Hepatocyte (in vitro differentiated cells): Measurements from ENCODE around the gene DHRS3. TPM values are rescaled to one million over a fixed set of nuclear protein-coding genes. Genes with fewer than 3 reads are reported as not detected.

ENCODE experiments used
- DNase-seq: peaks from one replicate; pipeline ENCODE4 v3.0.0-alpha.2; 2016; ENCODE audit warnings: low spot score
- H2AFZ ChIP-seq: fragments of 200-600 bp; sonication (generic); 2 replicates; pipeline ENCODE4 v1.6.0; 2016; ENCODE audit warnings: antibody characterized with exemption, mild to moderate bottlenecking
- H3K27ac ChIP-seq: fragments of 200-600 bp; sonication (generic); 2 replicates; pipeline ENCODE4 v1.5.1; 2016; ENCODE audit warnings: mild to moderate bottlenecking
- H3K27me3 ChIP-seq: fragments of 200-600 bp; sonication (generic); 2 replicates; pipeline ENCODE4 v1.6.1; 2016
- H3K36me3 ChIP-seq: fragments of 200-600 bp; sonication (generic); replicated peaks from 2 replicates; pipeline ENCODE4 v1.5.1; 2016; ENCODE audit warnings: low read depth; ENCODE audit not compliant: insufficient read depth
- H3K4me1 ChIP-seq: fragments of 200-600 bp; sonication (generic); 2 replicates; pipeline ENCODE4 v1.5.1; 2016; ENCODE audit warnings: mild to moderate bottlenecking, moderate library complexity; ENCODE audit not compliant: insufficient read depth
- H3K4me2 ChIP-seq: fragments of 200-600 bp; sonication (generic); 2 replicates; pipeline ENCODE4 v1.6.0; 2016
- H3K4me3 ChIP-seq: fragments of 200-600 bp; sonication (generic); 2 replicates; pipeline ENCODE4 v1.5.1; 2016; ENCODE audit warnings: mild to moderate bottlenecking
- H3K79me2 ChIP-seq: fragments of 200-600 bp; sonication (generic); 2 replicates; pipeline ENCODE4 v1.6.0; 2017; ENCODE audit warnings: mild to moderate bottlenecking
- H3K9me2 ChIP-seq: fragments of 200-600 bp; sonication (generic); replicated peaks from 2 replicates; pipeline ENCODE4 v1.6.0; 2017; ENCODE audit warnings: mild to moderate bottlenecking; ENCODE audit not compliant: insufficient read depth
- H3K9me3 ChIP-seq: fragments of 200-600 bp; sonication (generic); 2 replicates; pipeline ENCODE4 v1.5.1; 2016; ENCODE audit warnings: low read depth, mild to moderate bottlenecking
- H4K20me1 ChIP-seq: fragments of 200-600 bp; sonication (generic); 2 replicates; pipeline ENCODE4 v1.6.0; 2016; ENCODE audit warnings: mild to moderate bottlenecking; ENCODE audit not compliant: insufficient read depth, poor library complexity, severe bottlenecking
- EZH2 ChIP-seq: fragments of 200-600 bp; sonication (generic); IDR thresholded peaks from 2 replicates; pipeline ENCODE4 v1.6.1; 2016; ENCODE audit warnings: antibody characterized with exemption, mild to moderate bottlenecking, borderline replicate concordance
- EZH2phosphoT487 ChIP-seq: fragments of 200-600 bp; sonication (generic); IDR thresholded peaks from one replicate; pipeline ENCODE4 v1.6.1; 2018; ENCODE audit warnings: antibody characterized with exemption, mild to moderate bottlenecking, low read depth, moderate library complexity; ENCODE audit not compliant: unreplicated experiment, severe bottlenecking
- WGBS: methylation state at CpG from one replicate; pipeline ENCODE4 v1.1.6; 2016; ENCODE audit warnings: low lambda C conversion rate; ENCODE audit errors: missing lambda C conversion rate; 5-methylcytosine and 5-hydroxymethylcytosine counted together
- polyA plus RNA-seq: library from polyadenylated mRNA; unstranded; fragments of >200 nt; fragmentation: Nextera tagmentation; extraction: Ambion mirVana; gene quantifications from 2 replicates; pipeline ENCODE4 v1.2.1, GENCODE V29; 2016
- total RNA-seq: library from RNA; depleted of rRNA; stranded (reverse); fragments of >200 nt; gene quantifications from 2 replicates; pipeline ENCODE4 v1.2.3, GENCODE V29; 2014
- TF ChIP-seq, protein P1 (sequence below): fragments of 200-600 bp; sonication (generic); IDR thresholded peaks from 2 replicates; pipeline ENCODE4 v1.5.1; 2016; ENCODE audit warnings: antibody characterized with exemption, mild to moderate bottlenecking; ENCODE audit not compliant: poor library complexity

The DHRS3 gene
- total and polyA plus RNA-seq, 2 experiments from 2014 or later: 75.9 to 103 TPM

GRCh38 chr1:12554521-12555305 is 63.3 kb downstream of the DHRS3 start:
- H3K36me3 ChIP-seq: no peaks in the 10 kb centered on the region
- H3K9me3 ChIP-seq: no peaks in the 10 kb centered on the region
- TF ChIP-seq, protein P1, sequence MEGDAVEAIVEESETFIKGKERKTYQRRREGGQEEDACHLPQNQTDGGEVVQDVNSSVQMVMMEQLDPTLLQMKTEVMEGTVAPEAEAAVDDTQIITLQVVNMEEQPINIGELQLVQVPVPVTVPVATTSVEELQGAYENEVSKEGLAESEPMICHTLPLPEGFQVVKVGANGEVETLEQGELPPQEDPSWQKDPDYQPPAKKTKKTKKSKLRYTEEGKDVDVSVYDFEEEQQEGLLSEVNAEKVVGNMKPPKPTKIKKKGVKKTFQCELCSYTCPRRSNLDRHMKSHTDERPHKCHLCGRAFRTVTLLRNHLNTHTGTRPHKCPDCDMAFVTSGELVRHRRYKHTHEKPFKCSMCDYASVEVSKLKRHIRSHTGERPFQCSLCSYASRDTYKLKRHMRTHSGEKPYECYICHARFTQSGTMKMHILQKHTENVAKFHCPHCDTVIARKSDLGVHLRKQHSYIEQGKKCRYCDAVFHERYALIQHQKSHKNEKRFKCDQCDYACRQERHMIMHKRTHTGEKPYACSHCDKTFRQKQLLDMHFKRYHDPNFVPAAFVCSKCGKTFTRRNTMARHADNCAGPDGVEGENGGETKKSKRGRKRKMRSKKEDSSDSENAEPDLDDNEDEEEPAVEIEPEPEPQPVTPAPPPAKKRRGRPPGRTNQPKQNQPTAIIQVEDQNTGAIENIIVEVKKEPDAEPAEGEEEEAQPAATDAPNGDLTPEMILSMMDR: no peak
- TF ChIP-seq EZH2phosphoT487 (no peak), EZH2 (no peak)
- no peaks in the 10 kb centered on the region for H3K9me2 ChIP-seq
- no peak overlapping the region for H3K4me3 ChIP-seq
- no peaks in the 10 kb centered on the region for H3K27me3 ChIP-seq
- no peak overlapping the region for H3K4me2 ChIP-seq
- H4K20me1 ChIP-seq: no peaks in the 10 kb centered on the region
- H3K27ac ChIP-seq: no peak overlapping the region
- peak; percentile 0 for DNase-seq
- WGBS: 93% methylated on average over 18 of the region's 18 CpGs
- no peaks in the 10 kb centered on the region for H3K79me2 ChIP-seq
- H3K4me1 ChIP-seq: peaks cover 10% of the 10 kb centered on the region
- no peak overlapping the region for H2AFZ ChIP-seq

DNA sequence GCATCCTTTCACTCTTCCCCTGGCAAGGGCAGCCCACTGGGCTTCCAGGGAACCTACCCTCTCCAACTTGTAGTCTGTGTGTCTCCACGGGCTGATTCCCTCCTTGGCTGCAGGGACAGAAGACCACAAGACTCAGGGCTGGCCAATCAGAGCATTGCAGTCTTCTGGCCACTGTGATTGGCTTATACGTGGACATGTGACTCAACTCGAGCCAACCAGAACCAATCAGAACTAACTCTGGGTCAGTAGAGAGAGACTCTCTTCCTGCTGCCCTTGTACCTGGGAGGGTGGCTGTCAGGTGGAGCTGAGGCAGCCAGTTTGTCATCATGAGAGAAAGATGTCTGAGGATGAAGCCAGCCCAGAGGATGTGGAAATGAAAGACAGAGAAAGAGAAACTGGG is 64.0 kb downstream of the DHRS3 start:
- DNase-seq: no peak
- Histone ChIP-seq H3K9me2 (no peaks in the 10 kb centered on the region), H4K20me1 (no peaks in the 10 kb centered on the region), H3K27me3 (no peaks in the 10 kb centered on the region), H2AFZ (no peak overlapping the region), H3K4me1 (peaks cover 18% of the 10 kb centered on the region), H3K36me3 (no peaks in the 10 kb centered on the region), H3K4me2 (no peak overlapping the region), H3K9me3 (no peaks in the 10 kb centered on the region), H3K4me3 (no peak overlapping the region), H3K79me2 (no peaks in the 10 kb centered on the region), H3K27ac (no peak overlapping the region)
- WGBS: 93% methylated on average over 3 of the region's 3 CpGs
- TF ChIP-seq EZH2phosphoT487 (no peak), EZH2 (no peak)
- TF ChIP-seq, protein P1: no peak

DNA sequence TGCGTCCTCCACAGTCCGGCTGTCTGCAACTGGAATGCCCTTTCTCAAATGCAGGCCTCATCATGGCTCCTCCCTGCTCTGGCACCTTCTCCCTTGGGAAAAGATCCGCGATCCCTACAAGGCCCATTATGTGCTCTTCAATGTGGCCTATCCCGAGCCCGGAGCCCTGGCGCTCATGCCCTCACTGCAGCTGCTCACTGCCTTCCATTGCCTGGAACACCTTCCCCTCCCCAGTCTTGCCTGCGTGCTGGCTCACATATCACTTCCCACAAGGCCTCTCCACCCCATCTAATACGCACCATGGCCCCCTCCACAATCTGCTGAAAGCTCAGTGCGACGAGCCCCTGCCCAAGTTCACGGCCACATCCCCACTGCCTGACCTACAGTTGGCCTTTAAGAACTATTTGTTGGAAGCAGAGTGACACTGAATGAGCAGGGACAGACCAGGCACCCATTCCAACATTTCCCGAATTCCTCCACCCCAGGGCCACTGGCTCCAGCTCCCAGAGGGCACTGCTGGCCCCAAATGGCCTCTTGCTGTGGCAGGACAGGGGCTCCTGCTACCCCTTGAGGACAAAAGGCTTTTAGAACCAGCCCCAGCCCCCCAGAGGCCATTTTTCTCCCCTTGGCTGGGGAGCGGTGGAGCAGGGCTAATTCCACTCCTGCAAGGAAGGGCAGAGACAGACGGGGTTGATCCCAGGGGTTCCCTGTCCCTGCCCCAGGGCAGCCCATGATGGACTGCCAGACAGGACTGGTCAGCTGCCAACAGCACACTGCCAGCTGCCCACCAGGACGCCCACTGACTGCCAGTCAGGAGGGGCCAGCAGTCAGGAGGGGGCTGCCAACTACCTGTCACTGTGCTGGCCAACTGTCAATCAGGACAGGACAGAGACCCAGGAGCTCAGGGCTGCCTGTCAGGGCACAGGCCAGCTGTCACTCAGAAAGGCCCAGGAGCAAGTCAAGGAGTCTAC is 64.8 kb downstream of the DHRS3 start:
- no peak overlapping the region for H2AFZ ChIP-seq
- no peak overlapping the region for H3K4me2 ChIP-seq
- H4K20me1 ChIP-seq: no peaks in the 10 kb centered on the region
- no peaks in the 10 kb centered on the region for H3K9me3 ChIP-seq
- TF ChIP-seq EZH2: no peak
- TF ChIP-seq, protein P1: no peak
- H3K36me3 ChIP-seq: no peaks in the 10 kb centered on the region
- 88% methylated on average over 16 of the region's 16 CpGs for WGBS
- no peaks in the 10 kb centered on the region for H3K79me2 ChIP-seq
- H3K27me3 ChIP-seq: no peaks in the 10 kb centered on the region
- no peaks in the 10 kb centered on the region for H3K9me2 ChIP-seq
- no peak overlapping the region for H3K27ac ChIP-seq
- no peak for DNase-seq
- peaks cover 21% of the 10 kb centered on the region for H3K4me1 ChIP-seq
- no peak overlapping the region for H3K4me3 ChIP-seq
